Common myeloid progenitor, CD34-positive (primary cell): ENCODE data around the gene NEO1.

Experiments used
- CTCF ChIA-PET: fragments of 350-600 bp; sonication (Branson Sonifier 250); formaldehyde crosslinking; loops from one replicate; lab custom pipeline; 2021; ENCODE audit warnings: antibody characterized with exemption; lab: Charles Lee
- POLR2A ChIA-PET: fragments of 350-600 bp; sonication (Branson Sonifier 250); formaldehyde crosslinking; loops from one replicate; lab custom pipeline; 2021; ENCODE audit warnings: antibody characterized with exemption; lab: Charles Lee
- DNase-seq, 3 donors: peaks; one replicate each; pipeline versions ENCODE4 v3.0.0 to v3.0.0-alpha.2; 2013
- H3K27ac ChIP-seq, 2 experiments: 1 replicate in 1 of 2; 2 replicates in 1 of 2; pipeline ENCODE4 v1.7.0; 2013; ENCODE audit warnings: inconsistent platforms in 2 of 2, low read length in 2 of 2, mild to moderate bottlenecking in 2 of 2, low read depth in 1 of 2, moderate library complexity in 1 of 2; ENCODE audit not compliant: severe bottlenecking in 2 of 2, insufficient read depth in 1 of 2, poor library complexity in 1 of 2
- H3K27me3 ChIP-seq, 5 experiments: replicated peaks in 2 of 5; 1 replicate in 3 of 5; 2 replicates in 2 of 5; pipeline versions ENCODE4 v1.6.1 to v1.7.0; 2013; ENCODE audit warnings: low read length in 4 of 5, mild to moderate bottlenecking in 2 of 5, moderate library complexity in 2 of 5, inconsistent platforms in 1 of 5; ENCODE audit not compliant: insufficient read depth in 5 of 5, control insufficient read depth in 4 of 5
- H3K36me3 ChIP-seq, 4 experiments: 1 replicate in 2 of 4; 2 replicates in 2 of 4; pipeline versions ENCODE4 v1.6.1 to v1.7.0; 2013; ENCODE audit warnings: low read length in 3 of 4, control low read depth in 1 of 4, mild to moderate bottlenecking in 1 of 4; ENCODE audit not compliant: control insufficient read depth in 4 of 4, insufficient read depth in 4 of 4
- H3K4me1 ChIP-seq, 4 experiments: 1 replicate in 3 of 4; 2 replicates in 1 of 4; pipeline versions ENCODE4 v1.6.1 to v1.7.1; 2013; ENCODE audit warnings: low read length in 3 of 4, mild to moderate bottlenecking in 3 of 4, control low read depth in 1 of 4, inconsistent platforms in 1 of 4, moderate library complexity in 1 of 4; ENCODE audit not compliant: control insufficient read depth in 4 of 4, insufficient read depth in 4 of 4; ENCODE audit errors: control extremely low read depth in 1 of 4
- H3K4me3 ChIP-seq, 7 experiments: 1 replicate in 4 of 7; 2 replicates in 3 of 7; pipeline versions ENCODE4 v1.5.1 to v1.7.0; 2013; ENCODE audit warnings: mild to moderate bottlenecking in 7 of 7, low read length in 6 of 7, moderate library complexity in 6 of 7, inconsistent platforms in 2 of 7, low read depth in 2 of 7, control low read depth in 1 of 7; ENCODE audit not compliant: insufficient read depth in 4 of 7, control insufficient read depth in 1 of 7; ENCODE audit errors: extremely low read depth in 1 of 7
- H3K9me3 ChIP-seq, 5 experiments: 1 replicate in 4 of 5; 2 replicates in 1 of 5; pipeline versions ENCODE4 v1.6.1 to v1.7.1; 2013; ENCODE audit warnings: low read length in 4 of 5, mild to moderate bottlenecking in 2 of 5, inconsistent platforms in 1 of 5, low read depth in 1 of 5, moderate library complexity in 1 of 5; ENCODE audit not compliant: control insufficient read depth in 4 of 5, insufficient read depth in 2 of 5; ENCODE audit errors: control extremely low read depth in 1 of 5
- WGBS: methylation state at CpG from one replicate; pipeline ENCODE4 v1.1.5; 2013; ENCODE audit not compliant: insufficient coverage; 5-methylcytosine and 5-hydroxymethylcytosine counted together

NEO1 gene

GRCh38 chr15:73150831-73151230 is 98.6 kb downstream of the NEO1 start:
- POLR2A ChIA-PET = no interaction called here
- no peak for DNase-seq
- WGBS = no CpG with 5 or more reads among the region's 2 CpGs
- CTCF ChIA-PET = no interaction called here
- Histone ChIP-seq H3K27ac (no peak overlapping the region), H3K4me3 (no peak overlapping the region), H3K9me3 (peaks cover 0 to 17% (median 1%) of the 10 kb centered on the region in 5 experiments), H3K36me3 (no peaks in the 10 kb centered on the region), H3K27me3 (peaks cover 0 to 7% (median 5%) of the 10 kb centered on the region in 5 experiments), H3K4me1 (no peaks in the 10 kb centered on the region)

- DNase-seq = no peak
- no peak overlapping the region for H3K27ac ChIP-seq
- WGBS = no CpG with 5 or more reads among the region's 1 CpG
- ChIA-PET CTCF (no interaction called here), POLR2A (no interaction called here)
- peaks cover 0 to 27% (median 4%) of the 10 kb centered on the region in 5 experiments for H3K9me3 ChIP-seq
- H3K4me3 ChIP-seq = no peak overlapping the region
- no peaks in the 10 kb centered on the region for H3K36me3 ChIP-seq
- H3K4me1 ChIP-seq = no peaks in the 10 kb centered on the region
- H3K27me3 ChIP-seq = peaks cover 0 to 2% (median 0%) of the 10 kb centered on the region in 5 experiments
Observed at GRCh38 chr15:73153024-73153423, 100.8 kb downstream of the NEO1 start.

DNA sequence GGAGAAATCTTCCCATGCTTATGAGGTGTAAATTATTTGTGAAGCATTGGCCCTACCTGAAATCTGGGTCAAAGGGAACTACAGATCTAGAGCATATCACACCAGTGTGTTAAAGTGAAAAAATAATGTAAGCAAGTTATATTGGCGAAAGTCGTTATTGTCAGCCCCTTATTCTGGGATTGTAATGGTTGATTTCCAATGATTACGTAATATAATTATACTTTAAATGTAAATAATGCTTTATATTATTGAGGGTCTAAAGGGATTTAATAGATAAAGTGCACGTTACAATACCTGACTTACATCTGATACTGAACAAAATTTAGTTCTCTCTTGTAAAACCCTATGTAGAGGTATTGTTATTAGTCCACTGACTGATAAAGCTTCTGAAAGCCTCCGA is 101.2 kb downstream of the NEO1 start:
- no CpG with 5 or more reads among the region's 5 CpGs for WGBS
- Histone ChIP-seq H3K4me1 (no peaks in the 10 kb centered on the region), H3K36me3 (no peaks in the 10 kb centered on the region), H3K27me3 (peaks cover 0 to 3% (median 0%) of the 10 kb centered on the region in 5 experiments), H3K27ac (no peak overlapping the region), H3K9me3 (peaks cover 0 to 27% (median 4%) of the 10 kb centered on the region in 5 experiments), H3K4me3 (no peak overlapping the region)
- CTCF ChIA-PET = no interaction called here
- no peak for DNase-seq
- POLR2A ChIA-PET = no interaction called here

GRCh38 chr15:73156431-73157191 is 104.3 kb downstream of the NEO1 start:
- CTCF ChIA-PET = interaction anchor here (0.6 kb wide), 1 partner anchor 29 kb away, joined by 4 read pairs; no protein-coding TSS in a partner anchor
- Histone ChIP-seq H3K4me1 (no peaks in the 10 kb centered on the region), H3K36me3 (no peaks in the 10 kb centered on the region), H3K4me3 (no peak overlapping the region), H3K27ac (no peak overlapping the region), H3K27me3 (peaks cover 0 to 9% (median 0%) of the 10 kb centered on the region in 5 experiments), H3K9me3 (peaks cover 0 to 27% (median 4%) of the 10 kb centered on the region in 5 experiments)
- no peak for DNase-seq
- WGBS = 89% methylated on average over 3 of the region's 3 CpGs
- POLR2A ChIA-PET = no interaction called here

DNA sequence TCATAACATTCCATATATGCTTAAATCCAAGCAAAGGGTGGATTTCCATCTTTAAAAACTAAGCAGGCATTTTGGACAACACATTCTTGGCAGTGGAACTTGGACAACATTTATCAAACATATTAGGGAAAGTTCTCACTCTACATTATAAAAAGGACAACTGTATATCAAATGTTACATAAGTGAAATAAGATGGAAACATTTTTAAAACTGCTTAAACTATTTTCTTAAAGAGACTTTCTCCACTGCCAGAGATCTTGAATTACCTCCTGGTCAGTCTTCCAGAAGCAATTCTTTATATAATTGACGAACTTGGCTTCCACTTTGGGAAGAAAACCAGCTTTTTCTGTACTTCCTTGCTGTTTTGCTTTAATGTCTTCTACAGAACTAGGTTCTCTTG is 109.3 kb downstream of the NEO1 start:
- ChIA-PET POLR2A (no interaction called here), CTCF (no interaction called here)
- H3K9me3 ChIP-seq = peaks cover 0 to 16% (median 3%) of the 10 kb centered on the region in 5 experiments
- no peaks in the 10 kb centered on the region for H3K36me3 ChIP-seq
- no peak overlapping the region for H3K27ac ChIP-seq
- no peak overlapping the region for H3K4me3 ChIP-seq
- H3K27me3 ChIP-seq = peaks cover 0 to 17% (median 0%) of the 10 kb centered on the region in 5 experiments
- no peak for DNase-seq
- WGBS = no CpG with 5 or more reads among the region's 1 CpG
- H3K4me1 ChIP-seq = no peaks in the 10 kb centered on the region

- POLR2A ChIA-PET = no interaction called here
- H3K36me3 ChIP-seq = no peaks in the 10 kb centered on the region
- CTCF ChIA-PET = no interaction called here
- H3K27me3 ChIP-seq = peaks cover 0 to 14% (median 0%) of the 10 kb centered on the region in 5 experiments
- peaks cover 0 to 12% (median 0%) of the 10 kb centered on the region in 5 experiments for H3K9me3 ChIP-seq
- no peak overlapping the region for H3K4me3 ChIP-seq
- H3K4me1 ChIP-seq = no peaks in the 10 kb centered on the region
- WGBS = 94% methylated on average over 3 of the region's 3 CpGs
- no peak for DNase-seq
- no peak overlapping the region for H3K27ac ChIP-seq
Observed at GRCh38 chr15:73165435-73165834, 113.2 kb downstream of the NEO1 start.

GRCh38 chr15:73165844-73166243 is 113.6 kb downstream of the NEO1 start:
- 100% methylated on average over 3 of the region's 4 CpGs for WGBS
- Histone ChIP-seq H3K4me3 (no peak overlapping the region), H3K27me3 (peaks cover 0 to 10% (median 0%) of the 10 kb centered on the region in 5 experiments), H3K4me1 (no peaks in the 10 kb centered on the region), H3K9me3 (peaks cover 0 to 12% (median 0%) of the 10 kb centered on the region in 5 experiments), H3K27ac (no peak overlapping the region), H3K36me3 (no peaks in the 10 kb centered on the region)
- no peak for DNase-seq
- POLR2A ChIA-PET = no interaction called here
- CTCF ChIA-PET = no interaction called here
